NCI-H69 (cell line): Measurements from ENCODE around the gene WBP2NL.
A peak's percentile ranks its signal among the peaks of the same experiment; 100 is the strongest.

Experiments
- DNase-seq: peaks from one replicate; lab custom pipeline; 2025; lab: John Stamatoyannopoulos, UW

Gene WBP2NL

GRCh38 chr22:41978732-41979131 lies 19.9 kb upstream of the WBP2NL start:
- no peak for DNase-seq

DNA sequence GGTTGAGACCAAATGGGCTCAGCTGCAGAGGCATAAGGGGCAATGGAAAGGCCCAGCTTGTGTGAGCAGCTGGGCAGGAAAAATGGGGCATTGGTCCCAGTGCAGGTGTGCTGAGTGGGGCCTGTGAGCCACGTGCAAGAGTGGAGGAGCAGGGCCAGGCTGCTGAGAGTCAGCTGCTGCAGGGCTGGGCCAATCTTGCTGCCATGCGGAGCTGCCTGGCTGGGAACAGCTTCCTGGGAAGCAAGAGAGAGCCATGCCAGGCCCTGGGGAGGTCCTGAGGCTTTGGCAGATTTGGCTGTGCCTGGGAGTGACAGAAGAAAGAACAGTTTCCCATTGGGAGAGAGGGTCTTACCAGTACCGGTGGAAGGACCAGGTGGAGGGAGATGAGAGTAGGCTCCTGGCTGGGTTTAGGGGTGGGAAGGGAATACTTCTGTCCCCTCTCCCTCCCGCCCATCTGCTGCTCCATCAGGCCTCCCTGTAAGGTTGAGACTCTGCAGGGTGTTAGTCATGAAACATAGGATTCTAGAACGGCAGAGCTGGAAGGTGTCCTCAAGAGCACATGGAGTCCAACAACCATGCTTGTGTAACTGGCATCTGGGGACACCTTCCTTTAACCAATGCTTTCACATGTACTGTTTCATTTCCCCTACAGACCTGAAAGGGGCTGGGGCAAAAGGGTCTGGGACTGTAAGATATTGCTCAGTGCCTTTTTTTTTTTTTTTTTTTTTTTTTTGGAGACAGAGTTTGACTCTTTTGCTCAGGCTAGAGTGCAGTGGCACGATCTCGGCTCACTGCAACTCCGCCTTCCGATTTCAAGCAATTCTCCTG lies 19.0 kb upstream of the WBP2NL start:
- DNase-seq: peak; percentile 12

DNA sequence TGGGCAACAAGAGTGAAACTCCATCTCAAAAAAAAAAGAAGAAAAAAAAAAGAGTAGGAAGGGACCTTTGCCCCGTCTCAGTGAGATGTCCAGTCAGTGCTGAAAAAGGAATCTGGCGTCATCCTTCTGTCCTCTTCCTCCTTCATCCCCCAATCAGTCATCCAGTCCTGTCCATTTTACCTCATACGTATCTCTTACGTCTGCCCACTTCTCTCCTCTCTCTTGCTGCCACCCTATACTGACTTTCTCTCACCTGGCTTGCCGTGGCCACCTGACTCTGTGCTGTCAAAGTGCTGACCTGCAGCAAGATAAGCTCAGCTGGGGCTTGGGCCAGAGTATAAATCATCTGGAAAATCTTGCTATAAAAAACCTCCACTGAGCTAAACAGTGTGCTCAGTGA lies 15.7 kb upstream of the WBP2NL start:
- DNase-seq: no peak

DNA sequence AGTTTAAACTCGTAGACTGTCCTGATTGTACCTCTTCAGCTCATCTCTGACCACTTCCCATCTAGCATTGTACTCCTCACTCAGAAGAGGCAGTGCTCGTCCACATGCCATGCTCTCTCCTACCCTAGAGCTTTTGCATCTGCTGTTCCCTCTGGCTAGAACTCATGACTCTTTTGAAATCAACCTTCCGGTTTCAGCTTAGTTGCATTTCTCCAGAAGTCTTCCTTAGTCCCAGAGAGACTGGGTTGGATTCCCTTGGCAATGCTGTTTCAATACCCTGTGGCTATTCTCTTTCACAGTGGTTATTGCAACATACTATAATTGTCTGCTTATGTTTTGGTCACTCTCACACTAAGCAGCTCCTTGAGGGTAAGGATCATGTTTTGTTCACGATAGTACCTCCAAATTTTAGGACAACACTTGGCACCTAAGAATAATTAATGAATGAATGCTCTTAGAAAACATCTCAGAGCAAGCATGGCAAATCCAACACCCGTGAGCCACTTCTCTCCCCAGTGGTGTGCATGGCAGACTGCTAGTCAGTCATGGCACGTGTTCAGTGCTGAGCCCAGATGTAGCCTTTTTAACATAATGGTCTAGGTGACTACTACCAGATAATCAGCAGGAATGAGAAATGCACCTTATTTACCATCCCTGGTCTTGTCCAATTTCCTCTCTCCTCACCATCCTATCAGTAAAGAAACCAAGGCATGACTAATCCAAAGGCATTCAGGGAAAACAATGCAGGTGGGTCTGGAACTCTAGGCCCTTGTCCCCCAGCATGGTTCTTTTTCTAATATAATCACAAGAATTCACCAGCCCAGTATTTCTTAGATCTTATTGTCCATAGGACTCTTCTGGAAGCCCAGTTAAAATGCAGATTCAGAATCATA lies 14.8 kb upstream of the WBP2NL start:
- DNase-seq: no peak

- DNase-seq: no peak
Observed at GRCh38 chr22:41987276-41987675, 11.3 kb upstream of the WBP2NL start.

DNA sequence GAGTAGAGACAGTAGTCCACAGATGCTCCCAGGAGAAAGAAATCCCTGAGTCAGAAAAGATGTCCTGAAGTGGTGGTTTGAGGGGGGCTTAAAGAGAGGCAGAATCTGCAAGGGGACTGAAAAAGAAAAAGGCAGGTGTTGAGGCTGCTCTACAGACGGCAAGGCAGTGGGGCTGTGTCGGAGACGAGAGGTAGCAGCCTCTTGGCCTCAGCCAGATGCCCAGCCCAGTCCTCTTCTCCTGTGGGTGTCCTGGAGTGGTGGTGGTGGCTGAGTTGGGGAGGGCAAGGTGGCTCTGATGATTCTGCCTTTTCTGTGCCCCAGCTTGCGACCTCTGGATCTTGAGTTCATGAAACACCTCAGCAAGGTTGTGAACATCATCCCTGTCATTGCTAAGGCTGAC lies 9.3 kb upstream of the WBP2NL start:
- DNase-seq: no peak

DNA sequence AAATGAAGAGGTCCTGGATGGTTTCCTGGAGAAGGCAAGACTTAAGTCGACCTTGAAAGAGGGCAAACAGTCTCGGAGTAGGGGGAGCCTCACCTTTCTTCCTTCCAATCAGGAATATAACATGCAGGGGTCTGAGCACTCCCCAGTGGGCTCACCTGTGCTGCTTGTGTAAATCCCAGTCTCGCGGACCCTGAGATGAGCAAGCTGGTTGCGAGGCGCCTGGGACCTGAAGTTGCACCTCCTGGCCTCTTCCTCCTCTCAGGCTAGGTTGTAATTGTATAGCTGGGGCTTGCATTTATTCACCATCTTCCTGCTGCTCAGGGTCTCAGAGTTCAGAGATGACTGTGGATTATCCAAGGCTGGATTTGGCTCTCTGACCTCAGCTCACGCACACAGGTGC lies 7.5 kb upstream of the WBP2NL start:
- DNase-seq: no peak

DNA sequence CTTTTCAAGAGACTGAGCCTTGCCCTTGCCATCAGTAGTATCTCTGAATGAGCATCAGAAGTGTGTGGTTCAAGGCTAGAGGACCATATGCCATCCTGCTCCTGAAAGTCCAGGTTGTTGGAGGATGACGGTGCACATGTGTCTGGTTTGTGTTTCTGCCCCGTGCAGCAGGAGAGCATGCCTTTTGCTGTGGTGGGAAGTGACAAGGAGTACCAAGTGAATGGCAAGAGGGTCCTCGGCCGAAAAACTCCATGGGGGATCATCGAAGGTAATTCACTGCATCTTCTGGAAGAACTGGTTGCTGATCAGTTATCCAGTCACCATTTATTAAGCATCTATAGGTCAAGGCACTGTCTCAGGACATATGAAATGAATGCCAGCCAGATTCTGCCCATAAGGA lies 6.1 kb upstream of the WBP2NL start:
- DNase-seq: no peak

GRCh38 chr22:41995211-41995610 lies 3.4 kb upstream of the WBP2NL start:
- no peak for DNase-seq

- DNase-seq: no peak
Observed at GRCh38 chr22:41996826-41997225, 1.8 kb upstream of the WBP2NL start.

DNA sequence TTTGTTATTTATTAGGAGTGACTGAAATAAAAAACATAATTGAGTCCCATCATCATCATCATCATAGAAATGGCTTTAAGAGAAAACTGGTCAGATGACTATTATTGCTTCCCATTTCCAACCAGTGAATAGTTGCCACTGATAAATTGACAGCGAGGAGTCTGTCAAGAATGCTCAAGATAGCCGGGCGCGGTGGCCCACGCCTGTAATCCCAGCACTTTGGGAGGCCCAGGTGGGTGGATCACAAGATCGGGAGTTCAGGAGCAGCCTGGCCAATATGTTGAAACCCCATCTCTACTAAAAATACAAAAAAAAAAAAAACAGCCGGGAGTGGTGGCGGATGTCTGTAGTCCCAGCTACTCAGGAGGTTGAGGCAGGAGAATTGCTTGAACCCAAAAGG lies 1.9 kb downstream of the WBP2NL start:
- DNase-seq: no peak

GRCh38 chr22:42001121-42001520 lies 2.5 kb downstream of the WBP2NL start:
- no peak for DNase-seq

DNA sequence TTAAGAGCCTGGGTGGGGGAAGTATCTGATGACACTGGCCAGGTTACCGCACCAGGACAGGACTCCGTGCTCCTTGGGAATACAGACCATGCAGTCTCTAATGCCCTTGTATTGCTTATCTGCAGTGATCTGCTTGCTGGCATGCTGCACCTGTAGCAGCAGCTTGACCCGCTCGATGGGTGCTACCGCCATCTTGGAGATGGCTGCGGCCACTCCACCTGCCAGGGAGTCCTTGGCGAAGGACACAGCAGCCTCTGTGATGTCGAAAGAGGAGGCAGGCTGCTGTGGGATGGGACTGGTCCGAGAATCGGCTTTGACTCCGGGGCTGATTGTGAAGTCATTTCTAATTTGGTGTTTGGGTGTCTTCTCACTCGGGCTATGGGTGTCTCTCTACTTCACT lies 3.1 kb downstream of the WBP2NL start:
- DNase-seq: no peak

GRCh38 chr22:42007922-42008321 lies 9.3 kb downstream of the WBP2NL start:
- DNase-seq: no peak

DNA sequence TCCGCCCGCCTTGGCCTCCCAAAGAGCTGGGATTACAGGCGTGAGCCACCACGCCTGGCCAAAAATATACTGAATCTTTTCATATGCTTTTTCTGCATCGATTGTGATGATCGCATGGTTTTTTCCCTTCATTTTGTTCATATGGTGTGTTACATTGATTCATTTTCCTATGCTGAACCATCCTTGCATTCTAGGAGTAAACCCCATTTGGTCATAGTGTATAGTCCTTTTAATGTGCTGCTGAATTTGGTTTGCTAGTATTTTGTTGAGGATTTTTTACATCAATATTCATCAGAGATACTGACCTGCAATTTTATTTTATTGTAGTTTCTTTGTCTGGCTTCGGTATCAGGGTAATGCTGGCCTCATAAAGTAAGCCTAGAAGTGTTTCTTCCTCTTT lies 12.2 kb downstream of the WBP2NL start:
- no peak for DNase-seq

GRCh38 chr22:42013385-42013784 lies 14.8 kb downstream of the WBP2NL start:
- DNase-seq: no peak

DNA sequence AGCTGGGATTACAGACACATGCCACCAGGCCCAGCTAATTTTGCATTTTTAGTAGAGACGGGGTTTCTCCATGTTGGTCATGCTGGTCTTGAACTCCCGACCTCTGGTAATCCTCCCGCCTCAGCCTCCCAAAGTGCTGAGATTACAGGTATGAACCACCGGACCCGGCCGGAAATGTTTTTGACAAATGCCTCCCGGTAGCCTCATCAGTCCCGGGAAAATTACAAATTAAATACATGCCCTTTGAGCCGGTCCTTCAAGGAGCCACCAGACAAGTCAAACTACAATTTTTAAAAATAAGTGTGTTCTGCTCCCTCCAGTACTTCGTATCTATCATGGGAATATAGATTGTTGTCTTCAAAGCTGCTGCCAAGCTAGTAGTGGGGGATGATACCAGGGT lies 17.5 kb downstream of the WBP2NL start:
- DNase-seq: no peak

- DNase-seq: no peak
Observed at GRCh38 chr22:42018224-42018623, 19.6 kb downstream of the WBP2NL start.

DNA sequence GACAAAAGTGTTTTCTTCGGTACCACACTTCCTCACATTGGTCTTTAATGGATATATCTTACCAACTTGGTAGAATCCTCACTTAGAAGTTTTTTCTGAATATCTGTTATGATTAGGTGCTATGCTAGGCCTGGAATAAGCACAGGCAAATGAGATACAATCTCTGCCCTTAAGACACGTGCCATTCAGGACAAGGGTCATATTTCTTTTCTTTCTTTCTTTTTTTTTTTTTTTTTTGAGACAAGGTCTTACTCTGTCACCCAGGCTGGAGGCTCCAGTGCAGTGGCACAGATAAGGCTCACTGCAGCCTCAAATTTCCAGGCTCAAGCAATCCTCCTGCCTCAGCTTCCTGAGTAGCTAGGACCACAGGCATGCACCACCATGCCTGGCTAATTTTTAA lies 23.0 kb downstream of the WBP2NL start:
- DNase-seq: no peak

GRCh38 chr22:42022162-42022847 lies 23.7 kb downstream of the WBP2NL start:
- no peak for DNase-seq

DNA sequence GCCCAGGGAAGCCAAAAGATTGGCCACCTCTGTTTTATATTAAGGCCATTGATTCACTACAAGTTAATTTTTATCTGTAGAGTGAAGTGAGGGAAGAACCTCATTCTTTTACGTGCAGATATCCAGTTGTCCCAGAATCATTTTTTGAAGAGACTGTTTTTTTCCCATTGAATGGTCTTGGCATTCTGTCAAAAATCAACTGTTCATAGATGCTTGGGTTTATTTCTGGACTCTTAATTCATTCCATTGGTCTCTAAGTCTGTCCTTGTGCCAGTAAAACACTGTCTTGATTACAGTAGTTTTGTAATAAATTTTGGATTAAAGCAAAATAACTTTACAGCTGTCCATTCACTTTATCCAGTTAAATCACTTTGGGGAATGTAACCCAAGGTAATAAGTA lies 26.8 kb downstream of the WBP2NL start:
- DNase-seq: no peak

DNA sequence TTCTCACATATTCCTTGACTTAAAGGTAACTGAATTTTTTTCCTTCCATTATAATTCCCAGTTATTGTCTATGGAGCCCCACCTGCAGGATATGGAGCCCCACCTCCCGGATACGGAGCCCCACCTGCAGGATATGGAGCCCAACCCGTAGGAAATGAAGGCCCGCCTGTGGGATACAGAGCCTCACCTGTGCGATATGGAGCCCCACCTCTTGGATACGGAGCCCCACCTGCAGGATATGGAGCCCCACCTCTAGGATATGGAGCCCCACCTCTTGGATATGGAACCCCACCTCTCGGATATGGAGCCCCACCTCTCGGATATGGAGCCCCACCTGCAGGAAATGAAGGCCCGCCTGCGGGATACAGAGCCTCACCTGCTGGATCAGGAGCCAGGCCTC lies 28.1 kb downstream of the WBP2NL start:
- no peak for DNase-seq
